Liver (tissue), 9 donors: ENCODE results near the gene KRT4. TPM values are rescaled to one million over a fixed set of nuclear protein-coding genes. Genes with fewer than 3 reads are reported as not detected.

Experiments used
- DNase-seq: peaks from one replicate; pipeline ENCODE4 v3.0.0-alpha.2; 2017; ENCODE audit warnings: low spot score
- H3K27ac ChIP-seq, 2 donors: one replicate each; pipeline ENCODE4 v1.7.0; 2013; ENCODE audit warnings: inconsistent platforms in 2 of 2, low read length in 2 of 2, control low read depth in 1 of 2, low read depth in 1 of 2, mild to moderate bottlenecking in 1 of 2
- H3K27me3 ChIP-seq, 4 donors: one replicate each; pipeline versions ENCODE4 v1.6.1 to v1.7.0; 2013; ENCODE audit warnings: low read length in 3 of 4, inconsistent platforms in 1 of 4, mild to moderate bottlenecking in 1 of 4, moderate library complexity in 1 of 4; ENCODE audit not compliant: control insufficient read depth in 4 of 4, insufficient read depth in 4 of 4
- H3K36me3 ChIP-seq, 4 donors: one replicate each; pipeline versions ENCODE4 v1.6.1 to v1.7.0; 2013; ENCODE audit warnings: low read length in 3 of 4, mild to moderate bottlenecking in 3 of 4, low read depth in 1 of 4, moderate library complexity in 1 of 4; ENCODE audit not compliant: control insufficient read depth in 4 of 4, insufficient read depth in 3 of 4
- H3K4me1 ChIP-seq, 4 donors: one replicate each; pipeline versions ENCODE4 v1.6.1 to v1.7.0; 2013; ENCODE audit warnings: low read length in 3 of 4, mild to moderate bottlenecking in 3 of 4, moderate library complexity in 1 of 4; ENCODE audit not compliant: control insufficient read depth in 4 of 4, insufficient read depth in 4 of 4
- H3K4me3 ChIP-seq, 3 donors: one replicate each; pipeline versions ENCODE4 v1.6.1 to v1.7.0; 2013; ENCODE audit warnings: low read length in 3 of 3, control low read depth in 1 of 3, low read depth in 1 of 3, mild to moderate bottlenecking in 1 of 3
- H3K9ac ChIP-seq, 2 donors: one replicate each; pipeline ENCODE4 v1.7.0; 2013; ENCODE audit warnings: low read length in 2 of 2, mild to moderate bottlenecking in 2 of 2, moderate library complexity in 2 of 2, control low read depth in 1 of 2, low read depth in 1 of 2
- H3K9me3 ChIP-seq, 4 donors: one replicate each; pipeline versions ENCODE4 v1.6.1 to v1.7.0; 2013; ENCODE audit warnings: low read length in 3 of 4; ENCODE audit not compliant: control insufficient read depth in 4 of 4
- ATF3 ChIP-seq: IDR thresholded peaks from 2 replicates; pipeline ENCODE4 v1.6.1; 2016; ENCODE audit warnings: antibody characterized with exemption
- CTCF ChIP-seq: fragments of 150-350 bp; IDR thresholded peaks from 2 replicates; pipeline ENCODE4 v1.5.1; 2017; ENCODE audit warnings: improper control_type of control experiment, low read depth, low read length; ENCODE audit not compliant: missing input control
- GABPA ChIP-seq, 2 donors: IDR thresholded peaks in 1 of 2; conservative IDR thresholded peaks in 1 of 2; 2 replicates each; pipeline ENCODE4 v1.6.1; 2016; ENCODE audit warnings: antibody characterized with exemption in 2 of 2, mild to moderate bottlenecking in 1 of 2, moderate library complexity in 1 of 2
- HNF4A ChIP-seq, 2 donors: conservative IDR thresholded peaks; 2 replicates each; pipeline ENCODE4 v1.6.1; 2016; ENCODE audit warnings: antibody characterized with exemption in 2 of 2, mild to moderate bottlenecking in 2 of 2
- MAX ChIP-seq: IDR thresholded peaks from 2 replicates; pipeline ENCODE4 v1.6.1; 2016; ENCODE audit warnings: antibody characterized with exemption
- RAD21 ChIP-seq, 2 donors: IDR thresholded peaks; 2 replicates each; pipeline ENCODE4 v1.6.1; 2016; ENCODE audit warnings: antibody characterized with exemption in 2 of 2, mild to moderate bottlenecking in 2 of 2
- REST ChIP-seq: IDR thresholded peaks from 2 replicates; pipeline ENCODE4 v1.6.1; 2016; ENCODE audit warnings: antibody characterized with exemption, mild to moderate bottlenecking
- RXRA ChIP-seq, 2 donors: IDR thresholded peaks; 2 replicates each; pipeline ENCODE4 v1.6.1; 2017 to 2018; ENCODE audit warnings: antibody characterized with exemption in 2 of 2, mild to moderate bottlenecking in 1 of 2
- SP1 ChIP-seq: IDR thresholded peaks from 2 replicates; pipeline ENCODE4 v1.6.1; 2018; ENCODE audit warnings: antibody characterized with exemption, mild to moderate bottlenecking
- TAF1 ChIP-seq: conservative IDR thresholded peaks from 2 replicates; pipeline ENCODE4 v1.6.1; 2016; ENCODE audit warnings: antibody characterized with exemption, mild to moderate bottlenecking
- YY1 ChIP-seq: IDR thresholded peaks from 2 replicates; pipeline ENCODE4 v1.6.1; 2016; ENCODE audit warnings: antibody characterized with exemption, mild to moderate bottlenecking
- ZBTB33 ChIP-seq: IDR thresholded peaks from 2 replicates; pipeline ENCODE4 v1.6.1; 2016; ENCODE audit warnings: antibody characterized with exemption
- WGBS: extraction: QIAGEN DNeasy Blood & Tissue Kit; methylation state at CpG from one replicate; pipeline ENCODE4 v1.1.7; 2013; 5-methylcytosine and 5-hydroxymethylcytosine counted together
- polyA plus RNA-seq, 2 donors: library from polyadenylated mRNA; stranded (reverse) in 1 of 2; unstranded in 1 of 2; fragments of 200-250 nt in 1 of 2; fragments of >200 nt in 1 of 2; fragmentation: Nextera tagmentation in 1 of 2; extraction: Ambion mirVana in 1 of 2; gene quantifications; one replicate each; pipeline versions ENCODE4 v1.2.1 to v1.2.3, GENCODE V29; 2013 to 2015
- total RNA-seq, 2 donors: library from RNA; depleted of rRNA; stranded (reverse); fragments of >200 nt; gene quantifications; one replicate each; pipeline ENCODE4 v1.2.3, GENCODE V29; 2014
- donor health status: healthy.
- donor health status: healthy.
- donor health status: healthy.
- donor health status: healthy.
- donor health status: healthy.

KRT4 gene
- total and polyA plus RNA-seq, 4 donors = 0.05 to 0.23 TPM; not detected in 2

- H3K4me1 ChIP-seq = no peaks in the 10 kb centered on the region
- WGBS = 49% methylated on average over 14 of the region's 14 CpGs
- no peak for DNase-seq
- H3K36me3 ChIP-seq = no peaks in the 10 kb centered on the region
- H3K27ac ChIP-seq = no peak overlapping the region
- peaks cover 0 to 3% (median 0%) of the 10 kb centered on the region in 4 donors for H3K27me3 ChIP-seq
- TF ChIP-seq TAF1 (no peak), MAX (no peak), RXRA (IDR thresholded peaks at IDR 0.05) (no peak)
- no peak overlapping the region for H3K9ac ChIP-seq
- no peaks in the 10 kb centered on the region for H3K9me3 ChIP-seq
- no peak overlapping the region for H3K4me3 ChIP-seq
Measured at GRCh38 chr12:52838609-52839435, 24.9 kb upstream of the KRT4 start.

- Histone ChIP-seq H3K27ac (no peak overlapping the region), H3K9me3 (no peaks in the 10 kb centered on the region), H3K27me3 (peaks cover 0 to 3% (median 0%) of the 10 kb centered on the region in 4 donors), H3K4me1 (no peaks in the 10 kb centered on the region), H3K36me3 (no peaks in the 10 kb centered on the region), H3K4me3 (no peak overlapping the region), H3K9ac (no peak overlapping the region)
- TF ChIP-seq YY1 = no peak
- 80% methylated on average over 6 of the region's 6 CpGs for WGBS
- no peak for DNase-seq
Measured at GRCh38 chr12:52837781-52838608, 24.1 kb upstream of the KRT4 start.

- H3K9me3 ChIP-seq = no peaks in the 10 kb centered on the region
- DNase-seq = no peak
- H3K27ac ChIP-seq = no peak overlapping the region
- peaks cover 0 to 3% (median 0%) of the 10 kb centered on the region in 4 donors for H3K27me3 ChIP-seq
- H3K4me1 ChIP-seq = no peaks in the 10 kb centered on the region
- WGBS = 76% methylated on average over 9 of the region's 9 CpGs
- H3K4me3 ChIP-seq = no peak overlapping the region
- no peak overlapping the region for H3K9ac ChIP-seq
- H3K36me3 ChIP-seq = no peaks in the 10 kb centered on the region
- TF ChIP-seq ATF3 (no peak), HNF4A (conservative IDR thresholded peaks at IDR 0.05) (no peak), ZBTB33 (no peak), CTCF (no peak), REST (no peak), SP1 (no peak), GABPA (IDR thresholded peaks at IDR 0.05 in 1 of 2, conservative IDR thresholded peaks at IDR 0.05 in 1 of 2) (no peak), RAD21 (IDR thresholded peaks at IDR 0.05) (no peak), RXRA (IDR thresholded peaks at IDR 0.05) (no peak), YY1 (no peak)
Measured at GRCh38 chr12:52837413-52837741, 23.5 kb upstream of the KRT4 start.
